Measurements from ENCODE around the gene MCTP1.

MCTP1 gene

DNA sequence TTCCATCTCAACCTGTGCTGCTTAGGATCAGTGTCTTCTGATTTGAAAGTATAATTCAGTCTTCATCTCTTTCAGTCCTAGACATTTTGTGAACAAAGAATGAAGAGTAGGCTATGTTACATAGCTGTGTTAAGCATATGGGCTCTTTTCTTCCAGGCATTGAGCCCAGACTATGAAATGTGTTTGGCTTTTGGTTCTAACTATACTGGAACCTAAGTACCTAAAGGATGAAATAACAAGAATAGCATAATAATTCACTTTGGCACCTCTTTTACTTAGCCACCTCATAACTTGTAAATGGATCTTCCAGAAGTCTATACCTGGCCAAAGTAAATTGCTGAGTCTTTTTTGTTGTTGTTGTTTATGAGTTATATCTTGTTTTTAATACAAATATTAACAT is 595.0 kb downstream of the MCTP1 start:
- no peak for ATAC-seq
- TF ChIP-seq, protein P1, sequence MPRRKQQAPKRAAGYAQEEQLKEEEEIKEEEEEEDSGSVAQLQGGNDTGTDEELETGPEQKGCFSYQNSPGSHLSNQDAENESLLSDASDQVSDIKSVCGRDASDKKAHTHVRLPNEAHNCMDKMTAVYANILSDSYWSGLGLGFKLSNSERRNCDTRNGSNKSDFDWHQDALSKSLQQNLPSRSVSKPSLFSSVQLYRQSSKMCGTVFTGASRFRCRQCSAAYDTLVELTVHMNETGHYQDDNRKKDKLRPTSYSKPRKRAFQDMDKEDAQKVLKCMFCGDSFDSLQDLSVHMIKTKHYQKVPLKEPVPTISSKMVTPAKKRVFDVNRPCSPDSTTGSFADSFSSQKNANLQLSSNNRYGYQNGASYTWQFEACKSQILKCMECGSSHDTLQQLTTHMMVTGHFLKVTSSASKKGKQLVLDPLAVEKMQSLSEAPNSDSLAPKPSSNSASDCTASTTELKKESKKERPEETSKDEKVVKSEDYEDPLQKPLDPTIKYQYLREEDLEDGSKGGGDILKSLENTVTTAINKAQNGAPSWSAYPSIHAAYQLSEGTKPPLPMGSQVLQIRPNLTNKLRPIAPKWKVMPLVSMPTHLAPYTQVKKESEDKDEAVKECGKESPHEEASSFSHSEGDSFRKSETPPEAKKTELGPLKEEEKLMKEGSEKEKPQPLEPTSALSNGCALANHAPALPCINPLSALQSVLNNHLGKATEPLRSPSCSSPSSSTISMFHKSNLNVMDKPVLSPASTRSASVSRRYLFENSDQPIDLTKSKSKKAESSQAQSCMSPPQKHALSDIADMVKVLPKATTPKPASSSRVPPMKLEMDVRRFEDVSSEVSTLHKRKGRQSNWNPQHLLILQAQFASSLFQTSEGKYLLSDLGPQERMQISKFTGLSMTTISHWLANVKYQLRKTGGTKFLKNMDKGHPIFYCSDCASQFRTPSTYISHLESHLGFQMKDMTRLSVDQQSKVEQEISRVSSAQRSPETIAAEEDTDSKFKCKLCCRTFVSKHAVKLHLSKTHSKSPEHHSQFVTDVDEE (CRISPR knock-in tag; IDR thresholded peaks at IDR 0.05) = no peak
- TF ChIP-seq SNAI2 (CRISPR knock-in tag; IDR thresholded peaks at IDR 0.05) (no peak), RARB (CRISPR knock-in tag; IDR thresholded peaks at IDR 0.05) (no peak), ARNTL (CRISPR knock-in tag; IDR thresholded peaks at IDR 0.05; ENCODE audit: borderline replicate concordance, low read depth) (no peak), BACH2 (CRISPR knock-in tag; IDR thresholded peaks at IDR 0.05; ENCODE audit: borderline replicate concordance) (no peak), ESRRG (CRISPR knock-in tag; IDR thresholded peaks at IDR 0.05) (no peak), ISL1 (CRISPR knock-in tag; IDR thresholded peaks at IDR 0.05) (no peak), TOX (CRISPR knock-in tag; IDR thresholded peaks at IDR 0.05; ENCODE audit: borderline replicate concordance) (no peak), ZNF565 (CRISPR knock-in tag; conservative IDR thresholded peaks at IDR 0.05; ENCODE audit: low read depth) (no peak)

DNA sequence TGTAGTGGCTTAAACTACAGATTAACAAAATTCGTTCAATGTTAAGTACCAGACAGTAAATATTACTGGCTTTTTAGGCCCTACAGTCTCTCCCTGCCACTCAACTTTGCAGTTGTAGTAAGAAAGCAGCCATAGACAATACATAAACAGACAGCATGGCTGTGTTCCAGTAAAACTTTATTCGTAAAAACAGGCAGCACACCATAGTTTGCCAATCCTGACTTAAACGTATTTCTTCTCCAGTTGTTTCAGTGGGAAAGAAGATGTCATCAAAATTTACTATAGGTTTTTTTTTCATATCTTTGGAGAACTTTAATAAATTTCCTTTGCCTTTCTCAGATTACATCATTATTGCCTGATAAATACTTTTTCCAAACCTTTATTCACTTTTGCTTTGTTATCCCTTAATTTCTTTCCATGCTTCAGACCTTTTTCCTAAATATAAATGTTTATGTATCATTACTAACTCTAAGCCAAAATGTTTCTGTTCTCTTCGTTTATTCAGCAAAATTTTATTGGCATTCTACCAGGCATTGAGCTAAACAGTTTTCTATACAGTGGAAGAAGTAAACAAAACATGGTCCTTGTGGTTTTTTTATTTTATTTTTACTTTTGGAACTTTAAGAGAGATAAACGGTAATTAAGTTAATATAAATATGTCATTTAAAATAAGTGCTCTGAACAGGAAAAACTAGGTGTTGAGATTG is 601.9 kb downstream of the MCTP1 start:
- TF ChIP-seq, protein P1 (CRISPR knock-in tag; IDR thresholded peaks at IDR 0.05) = no peak
- ATAC-seq = no peak

DNA sequence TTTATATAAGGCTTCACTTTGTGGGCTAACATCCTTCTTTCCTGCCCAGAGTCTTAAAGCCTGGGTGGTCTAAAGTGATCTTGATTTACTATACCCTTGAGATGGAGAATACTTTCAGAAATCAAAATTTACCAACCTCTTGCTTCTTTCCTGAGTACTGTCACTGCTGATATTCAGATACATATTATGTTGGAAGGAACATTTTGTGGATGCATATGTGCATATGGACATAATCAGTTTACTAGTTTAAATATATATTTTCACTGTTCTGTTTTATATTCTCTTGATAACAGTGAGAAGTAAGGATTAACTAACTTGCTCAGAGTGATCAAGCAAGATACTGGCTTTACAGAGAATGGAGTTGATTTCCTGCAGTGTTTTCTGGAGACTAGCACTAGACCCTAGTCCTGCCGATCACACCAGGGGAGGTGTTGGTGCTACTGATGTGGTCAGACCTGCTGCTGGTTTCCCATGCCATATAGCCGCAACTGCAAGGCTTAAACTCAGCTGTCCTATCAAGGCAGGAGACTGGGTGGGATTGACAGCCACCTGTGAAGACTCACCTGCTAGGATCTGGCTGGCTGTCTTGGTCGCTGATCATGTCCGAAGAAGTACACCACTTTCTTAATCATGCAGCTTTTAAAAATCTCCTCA is 608.8 kb downstream of the MCTP1 start:
- TF ChIP-seq OSR1 (CRISPR knock-in tag; IDR thresholded peaks at IDR 0.05) (no peak), BACH2 (CRISPR knock-in tag; IDR thresholded peaks at IDR 0.05; ENCODE audit: borderline replicate concordance) (no peak), ZFP30 (CRISPR knock-in tag; IDR thresholded peaks at IDR 0.05) (no peak), ZC3H10 (CRISPR knock-in tag; IDR thresholded peaks at IDR 0.05) (no peak), GLIS3 (CRISPR knock-in tag; IDR thresholded peaks at IDR 0.05) (no peak), ZFP3 (CRISPR knock-in tag; IDR thresholded peaks at IDR 0.05) (no peak), ZNF565 (CRISPR knock-in tag; conservative IDR thresholded peaks at IDR 0.05; ENCODE audit: low read depth) (no peak), SNAI2 (CRISPR knock-in tag; IDR thresholded peaks at IDR 0.05) (no peak), ESRRG (CRISPR knock-in tag; IDR thresholded peaks at IDR 0.05) (no peak)
- TF ChIP-seq, protein P2, sequence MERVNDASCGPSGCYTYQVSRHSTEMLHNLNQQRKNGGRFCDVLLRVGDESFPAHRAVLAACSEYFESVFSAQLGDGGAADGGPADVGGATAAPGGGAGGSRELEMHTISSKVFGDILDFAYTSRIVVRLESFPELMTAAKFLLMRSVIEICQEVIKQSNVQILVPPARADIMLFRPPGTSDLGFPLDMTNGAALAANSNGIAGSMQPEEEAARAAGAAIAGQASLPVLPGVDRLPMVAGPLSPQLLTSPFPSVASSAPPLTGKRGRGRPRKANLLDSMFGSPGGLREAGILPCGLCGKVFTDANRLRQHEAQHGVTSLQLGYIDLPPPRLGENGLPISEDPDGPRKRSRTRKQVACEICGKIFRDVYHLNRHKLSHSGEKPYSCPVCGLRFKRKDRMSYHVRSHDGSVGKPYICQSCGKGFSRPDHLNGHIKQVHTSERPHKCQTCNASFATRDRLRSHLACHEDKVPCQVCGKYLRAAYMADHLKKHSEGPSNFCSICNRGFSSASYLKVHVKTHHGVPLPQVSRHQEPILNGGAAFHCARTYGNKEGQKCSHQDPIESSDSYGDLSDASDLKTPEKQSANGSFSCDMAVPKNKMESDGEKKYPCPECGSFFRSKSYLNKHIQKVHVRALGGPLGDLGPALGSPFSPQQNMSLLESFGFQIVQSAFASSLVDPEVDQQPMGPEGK (CRISPR knock-in tag; IDR thresholded peaks at IDR 0.05; ENCODE audit: borderline replicate concordance) = no peak
- TF ChIP-seq, protein P3, sequence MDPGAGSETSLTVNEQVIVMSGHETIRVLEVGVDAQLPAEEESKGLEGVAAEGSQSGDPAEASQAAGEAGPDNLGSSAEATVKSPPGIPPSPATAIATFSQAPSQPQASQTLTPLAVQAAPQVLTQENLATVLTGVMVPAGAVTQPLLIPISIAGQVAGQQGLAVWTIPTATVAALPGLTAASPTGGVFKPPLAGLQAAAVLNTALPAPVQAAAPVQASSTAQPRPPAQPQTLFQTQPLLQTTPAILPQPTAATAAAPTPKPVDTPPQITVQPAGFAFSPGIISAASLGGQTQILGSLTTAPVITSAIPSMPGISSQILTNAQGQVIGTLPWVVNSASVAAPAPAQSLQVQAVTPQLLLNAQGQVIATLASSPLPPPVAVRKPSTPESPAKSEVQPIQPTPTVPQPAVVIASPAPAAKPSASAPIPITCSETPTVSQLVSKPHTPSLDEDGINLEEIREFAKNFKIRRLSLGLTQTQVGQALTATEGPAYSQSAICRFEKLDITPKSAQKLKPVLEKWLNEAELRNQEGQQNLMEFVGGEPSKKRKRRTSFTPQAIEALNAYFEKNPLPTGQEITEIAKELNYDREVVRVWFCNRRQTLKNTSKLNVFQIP (CRISPR knock-in tag; IDR thresholded peaks at IDR 0.05; ENCODE audit: borderline replicate concordance, low read depth) = no peak
- ATAC-seq = no peak

Measured in SK-N-SH treated with all-trans-retinoic acid at 6 μM for 48 hours (cell line).